Activated naive CD4-positive, alpha-beta T cell treated with anti-CD3 and anti-CD28 coated beads, Interleukin-2, amount 10 ng/mL, durations not matched to agents 5 hours and 36 hours (primary cell): ENCODE results near the gene ARRDC5. TPM values are rescaled to one million over a fixed set of nuclear protein-coding genes. Genes with fewer than 3 reads are reported as not detected.

Experiments used
- microRNA-seq: library from miRNA; unstranded; fragments of <30 nt; microRNA quantifications from one replicate; pipeline ENCODE4 v1.2.0, GENCODE V29; 2022; ENCODE audit warnings: borderline microRNAs expressed, borderline replicate concordance
- total RNA-seq, 2 experiments: library from RNA; stranded (reverse); gene quantifications; one replicate each; pipeline ENCODE4 v1.2.3, GENCODE V29; 2021

The ARRDC5 gene
- 1 to 10 TPM; 3.1 to 4.0 TPM for total RNA-seq

DNA sequence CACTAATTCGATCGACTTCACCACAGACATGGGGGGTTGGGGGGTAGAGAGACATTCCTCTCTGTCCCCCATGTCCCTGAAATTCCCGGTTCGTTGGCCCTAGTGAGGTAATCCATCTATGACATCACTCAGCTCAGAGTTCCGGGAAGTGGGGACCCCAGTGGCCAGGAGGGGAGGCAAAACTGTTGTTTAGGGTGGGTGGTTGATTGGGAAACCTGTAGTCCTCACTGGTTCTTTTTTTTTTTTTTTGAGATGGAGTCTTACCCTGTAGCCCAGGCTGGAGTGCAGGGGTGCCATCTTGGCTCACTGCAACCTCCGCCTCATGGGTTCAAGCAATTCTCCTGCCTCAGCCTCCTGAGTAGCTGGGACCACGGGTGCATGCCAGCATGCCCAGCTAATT is at the start of gene ARRDC5:
TSS of gene ARRDC5 (minus strand) at position 101 of the 400 bp plus-strand sequence. CDS start at position 30, 71 bp downstream.

DNA sequence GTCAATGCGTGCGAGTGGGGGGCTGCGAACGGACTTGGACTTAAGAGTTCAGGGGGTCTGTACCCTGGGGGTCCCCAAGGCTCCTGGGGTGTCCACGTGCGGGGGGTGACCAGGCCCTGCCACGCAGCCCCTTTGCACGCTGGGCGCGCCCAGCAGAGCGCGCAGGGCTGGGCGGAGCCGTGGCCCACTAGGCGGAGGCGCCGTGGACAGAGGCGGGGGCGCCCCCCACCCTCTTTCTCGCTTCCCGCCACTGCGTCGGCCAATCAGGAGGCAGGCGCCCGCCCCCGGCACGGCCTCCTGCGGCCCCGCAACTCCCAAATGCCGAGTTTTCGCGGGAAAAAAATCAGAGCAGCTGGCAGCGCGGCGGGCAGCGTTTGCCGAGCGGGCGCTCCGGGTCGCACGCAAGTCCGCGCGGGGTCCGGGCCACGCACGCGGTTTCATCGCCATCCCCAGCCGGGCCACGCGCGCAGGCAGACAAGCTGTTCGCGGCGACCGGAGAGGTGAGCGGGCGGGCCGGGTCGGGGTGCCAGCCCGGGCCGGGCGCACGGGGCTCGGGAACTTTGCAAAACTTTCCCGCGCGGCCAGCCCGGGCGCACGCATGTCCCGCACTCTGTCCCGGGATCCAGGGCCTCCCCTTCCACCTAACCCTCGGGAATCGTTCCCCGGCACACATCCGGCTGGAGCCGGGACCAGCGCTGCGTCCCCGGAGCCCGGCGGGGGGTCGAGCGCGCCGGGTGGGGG is 6.6 kb upstream of the ARRDC5 start, which contains the start of gene UHRF1:
TSS of gene UHRF1 (plus strand) at position 346 of the 741 bp plus-strand sequence. CDS start 1,385 bp downstream, outside the sequence.

DNA sequence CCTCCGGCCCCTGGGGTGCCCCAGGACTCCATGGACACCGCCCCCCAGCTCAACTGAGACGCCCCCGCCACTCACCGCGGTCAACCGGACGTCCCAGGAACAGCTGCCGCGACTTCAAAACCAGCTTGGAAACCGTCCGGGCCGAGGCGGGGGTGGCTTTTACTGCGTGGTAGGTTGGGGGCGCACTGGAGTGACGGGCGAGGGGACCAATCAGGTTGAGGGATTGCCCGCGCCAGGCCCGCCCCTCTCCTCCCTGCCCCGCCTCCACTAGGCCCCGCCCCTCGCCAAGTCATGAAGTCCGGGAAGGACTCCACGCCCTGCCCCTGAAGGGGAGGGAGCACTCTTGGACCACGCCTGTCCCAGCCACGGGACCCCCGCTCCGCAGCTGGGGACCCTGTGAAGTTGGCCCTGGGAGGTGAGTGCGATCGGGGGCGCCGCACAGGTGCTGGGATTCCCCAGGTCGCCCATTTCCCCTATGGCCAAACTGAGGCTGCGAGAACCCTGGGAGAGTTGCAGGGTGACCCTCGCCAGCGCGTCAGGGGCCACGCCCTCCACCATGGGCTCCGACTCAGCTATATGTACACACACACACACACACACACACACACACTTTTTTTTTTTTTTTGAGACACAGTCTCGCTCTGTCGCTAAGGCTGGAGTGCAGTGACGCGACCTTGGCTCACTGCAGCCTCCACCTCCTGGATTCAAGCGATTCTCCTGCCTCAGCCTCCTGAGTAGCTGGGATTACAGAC is 35.0 kb downstream of the ARRDC5 start, which contains the start of gene PLIN3:
TSS of gene PLIN3 (minus strand) at position 134 of the 752 bp plus-strand sequence. CDS start 6,273 bp downstream, outside the sequence.

Small RNAs within 50 kb of the gene (microRNA-seq; reads per million reads assigned to microRNA genes)
- gene MIR4747: not detected

Other genes starting within 250 kb of the ARRDC5 start
- 10 to 100 TPM; 49.6 to 54.1 TPM for gene MYDGF, start 232.6 kb downstream of the ARRDC5 start, total RNA-seq
- gene DPP9, start 179.1 kb downstream of the ARRDC5 start, total RNA-seq: 10 to 100 TPM; 75.5 to 75.9 TPM
- gene FEM1A, start 111.2 kb downstream of the ARRDC5 start, total RNA-seq: 10 to 100 TPM; 10.9 to 11.4 TPM
- gene TICAM1, start 71.2 kb downstream of the ARRDC5 start, total RNA-seq: 10 to 100 TPM; 17.4 to 18.6 TPM
- 10 to 100 TPM; 23.7 to 23.8 TPM for gene PLIN3, start 35.2 kb downstream of the ARRDC5 start, total RNA-seq
- gene UHRF1, start 6.6 kb upstream of the ARRDC5 start, total RNA-seq: 10 to 100 TPM; 83.9 to 85.6 TPM
- 10 to 100 TPM; 52.1 to 53.0 TPM for gene KDM4B, start 66.2 kb upstream of the ARRDC5 start, total RNA-seq